GM19025 (cell line): ENCODE data around the gene ERVFRD-1.

Source experiments
- ATAC-seq: cut with Tn5 transposase; IDR thresholded peaks from one replicate; pipeline ENCODE4 v1.9.1; 2021; ENCODE audit warnings: mild to moderate bottlenecking, low read depth, moderate library complexity; ENCODE audit not compliant: unreplicated experiment

ERVFRD-1 gene

DNA sequence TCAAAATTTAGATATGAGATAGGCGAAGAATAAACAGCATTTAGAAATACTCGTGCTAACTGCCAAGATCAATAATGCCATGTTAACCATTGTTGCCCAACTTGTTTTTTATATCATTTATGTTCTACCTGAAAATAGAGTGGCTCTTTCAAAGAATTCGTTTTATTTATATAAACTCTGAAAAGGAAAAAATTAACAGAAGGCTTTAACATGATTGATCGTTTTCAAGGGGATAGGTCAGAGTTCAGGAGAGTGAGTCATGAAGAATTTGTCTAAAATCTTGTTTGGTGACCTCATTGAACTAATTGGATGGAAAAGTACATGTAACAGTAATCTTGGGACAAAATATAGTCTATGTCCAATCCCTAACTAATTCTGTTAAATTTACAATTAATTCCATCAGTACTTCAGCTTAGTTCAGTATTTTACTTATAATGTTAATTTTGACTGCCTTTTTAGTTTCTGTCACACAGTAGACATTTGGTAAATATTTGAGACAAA lies 56.3 kb downstream of the ERVFRD-1 start:
- no peak for ATAC-seq

DNA sequence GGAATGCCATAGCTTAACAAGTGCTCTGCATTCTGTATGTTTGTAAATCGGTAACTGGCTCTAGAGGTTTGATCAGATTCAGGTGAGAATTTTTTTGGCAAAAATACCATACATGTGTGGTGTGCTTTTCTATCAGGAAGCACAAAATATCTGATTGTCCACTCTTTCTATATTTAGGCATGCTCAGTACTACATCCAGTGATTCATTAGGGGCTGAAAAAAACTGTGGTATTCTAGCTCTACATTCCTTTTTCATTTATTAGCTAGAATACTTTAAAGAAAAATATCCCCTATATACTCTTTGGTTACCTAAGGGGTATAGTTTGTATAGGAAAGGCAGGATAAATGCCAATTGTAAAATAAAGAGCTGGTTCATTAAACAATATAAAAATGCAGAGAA lies 56.8 kb downstream of the ERVFRD-1 start:
- no peak for ATAC-seq

DNA sequence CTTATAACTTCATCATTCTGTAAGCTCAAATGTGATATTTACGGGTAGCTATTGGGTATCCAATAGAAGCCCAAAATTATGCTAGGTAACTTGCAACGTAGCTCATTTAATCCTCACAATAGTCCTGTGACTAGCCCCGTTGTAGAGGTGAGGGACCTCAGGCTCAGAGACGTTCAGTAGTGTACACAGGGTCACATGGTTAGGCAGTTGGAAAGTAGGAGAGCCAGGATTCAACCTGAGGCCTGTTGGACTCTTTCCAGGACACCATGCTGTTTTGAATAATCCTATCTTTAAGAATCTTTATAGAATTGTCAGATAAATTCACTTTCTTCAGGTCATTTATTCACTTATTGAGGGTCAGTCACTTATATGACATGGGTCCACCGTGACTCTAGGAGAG lies 58.2 kb downstream of the ERVFRD-1 start:
- ATAC-seq, result no peak
